H4 (cell line): ENCODE data around the gene RNF182. TPM values are rescaled to one million over a fixed set of nuclear protein-coding genes. Genes with fewer than 3 reads are reported as not detected.
A peak's percentile ranks its signal among the peaks of the same experiment; 100 is the strongest.
"Not testable (repeated sequence)": the region's sequence is repeated elsewhere in the genome, so short reads cannot be mapped to it uniquely, and the experiment has no call there.

ENCODE experiments used
- DNase-seq: peaks from one replicate; pipeline ENCODE4 v3.0.0-alpha.2; 2015; ENCODE audit warnings: low spot score
- total RNA-seq: library from RNA; depleted of rRNA; stranded (reverse); fragments of >200 nt; shearing (Covaris generic); gene quantifications from 2 replicates; pipeline ENCODE4 v1.2.3, GENCODE V29; 2014

The RNF182 gene
- total RNA-seq, 1 experiment from 2014 or later, result 7.2 TPM

- no peak for DNase-seq
Observed at GRCh38 chr6:14000901-14001300, 76.1 kb downstream of the RNF182 start.

- DNase-seq, result peak; percentile 83
Observed at GRCh38 chr6:14001329-14002012, 76.7 kb downstream of the RNF182 start.

- DNase-seq, result no peak
Observed at GRCh38 chr6:14002176-14002947, 77.6 kb downstream of the RNF182 start.

GRCh38 chr6:14004258-14004657 is 79.5 kb downstream of the RNF182 start:
- DNase-seq, result no peak

- DNase-seq, result no peak
Observed at GRCh38 chr6:14008809-14009208, 84.1 kb downstream of the RNF182 start.

GRCh38 chr6:14009431-14009830 is 84.7 kb downstream of the RNF182 start:
- no peak for DNase-seq

GRCh38 chr6:14010275-14010674 is 85.5 kb downstream of the RNF182 start:
- DNase-seq, result no peak

- DNase-seq, result no peak
Observed at GRCh38 chr6:14012313-14013030, 87.7 kb downstream of the RNF182 start.

- DNase-seq, result no peak
Observed at GRCh38 chr6:14015964-14016363, 91.2 kb downstream of the RNF182 start.

- DNase-seq, result no peak
Observed at GRCh38 chr6:14016432-14016831, 91.7 kb downstream of the RNF182 start.

- DNase-seq, result no peak
Observed at GRCh38 chr6:14016935-14017625, 92.3 kb downstream of the RNF182 start.

GRCh38 chr6:14017626-14018475 is 93.1 kb downstream of the RNF182 start:
- DNase-seq, result no peak

- DNase-seq, result not testable (repeated sequence)
Observed at GRCh38 chr6:14018559-14018958, 93.8 kb downstream of the RNF182 start.

GRCh38 chr6:14020551-14020950 is 95.8 kb downstream of the RNF182 start:
- no peak for DNase-seq

- no peak for DNase-seq
Observed at GRCh38 chr6:14021449-14021848, 96.7 kb downstream of the RNF182 start.

GRCh38 chr6:14022673-14023072 is 97.9 kb downstream of the RNF182 start:
- DNase-seq, result no peak

- DNase-seq, result no peak
Observed at GRCh38 chr6:14023855-14024254, 99.1 kb downstream of the RNF182 start.

GRCh38 chr6:14025160-14025559 is 100.4 kb downstream of the RNF182 start:
- DNase-seq, result no peak

GRCh38 chr6:14026831-14027539 is 102.2 kb downstream of the RNF182 start:
- no peak for DNase-seq

GRCh38 chr6:14028631-14029030 is 103.9 kb downstream of the RNF182 start:
- no peak for DNase-seq
